GM12865 (cell line): Measurements from ENCODE around the gene CCDC73.

ENCODE experiments used
- DNase-seq: peaks from one replicate; pipeline ENCODE4 v3.0.0; 2010; ENCODE audit warnings: low read depth
- H3K4me3 ChIP-seq: 2 replicates; pipeline ENCODE4 v1.5.1; 2011; ENCODE audit warnings: mild to moderate bottlenecking, low read depth, low read length, control low read depth
- TF ChIP-seq, protein P1 (sequence below): IDR thresholded peaks from 2 replicates; pipeline ENCODE4 v1.5.1; 2011; ENCODE audit warnings: low read length, control low read depth, low read depth, inconsistent platforms; ENCODE audit not compliant: insufficient read depth; ENCODE audit errors: missing control alignments

The CCDC73 gene

DNA sequence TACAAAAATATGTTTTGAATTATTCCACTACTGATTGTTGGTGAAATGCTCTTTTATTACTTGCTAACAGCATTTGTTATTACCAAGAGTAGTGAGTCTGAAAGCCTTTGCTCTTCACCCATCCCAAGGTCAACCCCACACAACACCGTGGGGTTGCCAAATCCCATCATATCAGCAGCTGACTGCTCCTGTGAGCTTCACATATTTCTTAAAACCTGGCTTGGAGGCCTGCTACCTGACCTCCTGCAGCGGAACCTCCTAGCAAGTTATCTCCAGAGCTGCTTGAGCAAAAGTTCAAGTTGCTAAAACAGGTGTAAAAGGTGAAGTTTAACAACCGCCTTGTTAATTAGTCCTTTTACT lies 230.9 kb downstream of the CCDC73 start:
- H3K4me3 ChIP-seq = no peak overlapping the region
- TF ChIP-seq, protein P1, sequence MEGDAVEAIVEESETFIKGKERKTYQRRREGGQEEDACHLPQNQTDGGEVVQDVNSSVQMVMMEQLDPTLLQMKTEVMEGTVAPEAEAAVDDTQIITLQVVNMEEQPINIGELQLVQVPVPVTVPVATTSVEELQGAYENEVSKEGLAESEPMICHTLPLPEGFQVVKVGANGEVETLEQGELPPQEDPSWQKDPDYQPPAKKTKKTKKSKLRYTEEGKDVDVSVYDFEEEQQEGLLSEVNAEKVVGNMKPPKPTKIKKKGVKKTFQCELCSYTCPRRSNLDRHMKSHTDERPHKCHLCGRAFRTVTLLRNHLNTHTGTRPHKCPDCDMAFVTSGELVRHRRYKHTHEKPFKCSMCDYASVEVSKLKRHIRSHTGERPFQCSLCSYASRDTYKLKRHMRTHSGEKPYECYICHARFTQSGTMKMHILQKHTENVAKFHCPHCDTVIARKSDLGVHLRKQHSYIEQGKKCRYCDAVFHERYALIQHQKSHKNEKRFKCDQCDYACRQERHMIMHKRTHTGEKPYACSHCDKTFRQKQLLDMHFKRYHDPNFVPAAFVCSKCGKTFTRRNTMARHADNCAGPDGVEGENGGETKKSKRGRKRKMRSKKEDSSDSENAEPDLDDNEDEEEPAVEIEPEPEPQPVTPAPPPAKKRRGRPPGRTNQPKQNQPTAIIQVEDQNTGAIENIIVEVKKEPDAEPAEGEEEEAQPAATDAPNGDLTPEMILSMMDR = no peak
- DNase-seq = no peak

DNA sequence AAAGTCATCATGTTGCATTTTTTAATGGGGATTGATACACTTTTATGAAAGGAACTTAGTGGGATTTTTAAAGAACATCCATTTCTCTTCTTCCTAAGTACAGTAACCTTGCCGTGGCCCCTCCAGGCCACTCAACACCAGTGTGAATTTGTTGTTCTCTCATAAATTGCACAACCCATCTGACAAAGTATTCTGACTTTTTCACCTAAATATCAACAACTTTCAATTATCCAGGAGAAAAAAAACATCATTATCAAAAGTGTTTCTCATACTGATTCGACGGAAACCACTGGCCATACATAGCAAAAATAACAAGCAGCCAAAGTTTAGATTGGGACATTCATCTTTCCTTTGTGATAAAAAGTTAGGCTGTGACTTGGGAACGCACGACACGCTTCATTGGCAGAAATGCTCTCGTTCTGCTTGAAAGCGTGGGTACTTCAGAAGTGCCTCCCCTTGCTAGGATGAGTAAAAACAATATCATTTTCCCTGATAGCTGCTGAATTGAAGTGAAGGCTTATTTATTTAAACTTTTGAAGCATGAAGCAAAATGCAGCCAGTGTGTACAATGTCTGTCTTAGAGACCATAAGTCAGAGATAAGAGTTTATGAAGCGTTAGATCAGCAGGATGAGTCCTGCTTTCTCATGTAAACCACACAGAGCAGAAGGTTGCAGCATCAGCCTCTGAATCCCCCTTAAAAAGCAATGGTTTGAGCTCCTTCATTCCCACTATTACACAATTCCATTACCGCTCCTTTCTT lies 231.4 kb downstream of the CCDC73 start:
- H3K4me3 ChIP-seq = no peak overlapping the region
- DNase-seq = no peak
- TF ChIP-seq, protein P1 = no peak

DNA sequence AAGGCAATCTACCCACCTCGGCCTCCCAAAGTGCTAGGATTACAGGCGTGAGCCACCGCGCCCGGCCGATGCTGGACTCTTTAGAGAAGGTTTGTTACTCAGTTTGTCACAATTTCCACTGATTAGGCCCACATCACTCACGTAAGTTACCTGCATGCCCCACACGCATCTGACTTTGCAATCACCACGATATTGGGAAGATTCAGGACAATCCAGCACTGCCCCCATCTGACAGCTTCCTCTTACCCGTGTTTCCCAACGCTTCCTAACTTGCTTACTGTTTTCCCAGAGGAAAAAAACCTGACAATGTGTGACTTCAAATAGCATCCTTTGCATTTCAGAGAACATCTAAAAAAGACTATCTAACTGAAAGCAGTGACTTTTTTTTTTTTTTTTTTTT lies 232.6 kb downstream of the CCDC73 start:
- DNase-seq = no peak
- TF ChIP-seq, protein P1 = no peak
- no peak overlapping the region for H3K4me3 ChIP-seq

DNA sequence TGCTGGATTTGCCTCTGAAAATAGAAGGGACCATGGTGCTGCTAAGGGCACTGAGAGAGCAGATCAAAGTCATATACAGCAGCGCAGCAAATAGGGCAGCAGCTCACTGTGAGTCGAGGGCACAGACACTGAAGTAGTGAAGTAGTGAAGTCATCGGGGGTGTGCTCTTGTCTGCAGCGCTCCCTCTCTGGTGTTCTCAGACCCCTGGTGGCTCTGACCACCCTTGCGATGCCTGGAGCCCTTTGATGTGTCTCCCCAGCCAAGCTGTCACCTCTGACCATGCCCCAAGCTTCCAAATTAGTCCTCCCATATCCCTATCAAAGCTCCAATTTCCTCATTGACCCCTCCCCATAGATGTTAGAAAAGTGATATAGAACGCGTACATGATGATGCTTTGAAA lies 238.6 kb downstream of the CCDC73 start:
- TF ChIP-seq, protein P1 = no peak

DNA sequence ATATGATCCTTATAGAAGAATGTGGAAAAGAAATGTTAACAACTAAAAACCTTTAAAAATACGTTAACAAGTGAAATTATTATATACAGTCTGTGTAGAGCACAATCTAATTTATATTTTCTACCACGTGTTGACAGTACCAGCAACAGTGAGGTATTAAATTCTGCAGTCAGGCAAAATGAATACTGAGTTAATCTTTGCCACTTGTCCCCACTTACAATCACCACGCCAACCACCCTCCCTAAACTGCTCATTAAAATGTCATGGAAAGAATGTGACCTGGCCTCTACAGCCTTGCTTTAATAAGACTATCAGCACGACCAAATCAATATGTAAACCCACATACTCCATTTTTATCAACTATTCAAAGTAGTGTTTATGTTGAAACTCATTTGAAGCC lies 239.4 kb downstream of the CCDC73 start:
- no peak for DNase-seq
- TF ChIP-seq, protein P1 = no peak
- H3K4me3 ChIP-seq = no peak overlapping the region

More for the DNA sequence above, 238.6 kb downstream of the CCDC73 start:
- no peak overlapping the region for H3K4me3 ChIP-seq
- no peak for DNase-seq
